RCC 7860 (cell line): Measurements from ENCODE around the gene FYN.
A peak's percentile ranks its signal among the peaks of the same experiment; 100 is the strongest.
"Not testable (repeated sequence)": the region's sequence is repeated elsewhere in the genome, so short reads cannot be mapped to it uniquely, and the experiment has no call there.

Experiments used
- DNase-seq: peaks from one replicate; pipeline ENCODE4 v3.0.0-alpha.2; 2015; ENCODE audit warnings: low spot score
- FAIRE-seq: peaks from 2 replicates; lab custom pipeline; 2012; peaks lifted over from hg19 to GRCh38; lab: Jason Lieb, UNC

Gene FYN

GRCh38 chr6:111646942-111647341 lies 226.3 kb downstream of the FYN start:
- no peak for DNase-seq
- no peak for FAIRE-seq

DNA sequence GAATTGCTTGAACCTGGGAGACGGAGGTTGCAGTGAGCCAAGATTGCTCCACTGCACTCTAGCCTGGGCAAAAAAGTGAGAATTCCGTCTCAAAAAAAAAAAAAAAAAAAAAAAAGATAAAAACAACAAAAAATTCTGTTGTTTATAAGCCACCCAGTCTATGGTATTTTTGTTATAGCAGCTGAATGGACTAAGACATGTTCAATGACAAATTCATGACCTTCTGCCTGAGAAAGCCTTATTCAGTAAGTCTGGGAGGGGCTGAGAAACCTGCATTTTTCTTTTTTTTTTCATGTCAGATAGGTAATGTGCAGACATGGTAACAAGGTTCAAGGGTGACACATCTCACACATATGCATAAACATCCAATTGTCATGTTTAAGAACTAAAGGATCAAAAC lies 227.2 kb downstream of the FYN start:
- DNase-seq (no peak), FAIRE-seq (no peak)

- DNase-seq, result no peak
These were observed 228.3 kb downstream of the FYN start for GRCh38 chr6:111644893-111645430.

DNA sequence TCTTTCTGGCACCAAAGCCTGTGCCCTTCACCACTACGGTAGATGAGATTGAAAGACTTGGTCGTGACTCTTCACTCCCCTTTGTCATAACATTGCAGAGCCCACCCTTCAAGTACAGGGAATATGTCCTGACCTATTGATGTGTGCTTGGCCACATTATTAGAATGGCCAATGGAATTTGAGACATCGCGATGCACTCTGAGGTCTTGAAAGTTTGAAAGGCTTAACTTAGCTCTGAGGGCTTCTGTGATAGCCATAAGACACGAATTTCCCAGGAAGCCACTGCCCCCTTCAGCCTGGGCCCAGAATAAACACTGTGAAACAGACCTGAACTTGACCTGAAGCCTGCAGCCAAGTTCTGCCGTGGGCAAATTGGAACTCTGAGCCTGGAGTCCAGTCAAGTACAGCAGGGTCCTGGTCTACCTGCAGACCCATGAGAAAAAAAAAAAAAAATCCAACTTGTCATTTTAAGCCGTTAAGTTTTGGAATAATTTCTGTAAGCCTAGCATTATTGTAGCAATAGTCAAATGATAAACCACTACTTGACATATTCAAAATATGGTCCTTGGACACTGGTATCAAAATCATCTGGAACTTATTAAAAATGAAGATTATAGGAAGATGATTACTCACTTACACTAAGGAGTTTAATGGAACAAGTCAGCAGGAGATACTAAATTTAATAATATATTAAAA lies 230.6 kb downstream of the FYN start:
- FAIRE-seq (no peak), DNase-seq (peak; percentile 52)

More at GRCh38 chr6:111644893-111645430, 228.3 kb downstream of the FYN start:
- FAIRE-seq, result no peak

GRCh38 chr6:111639266-111639665 lies 234.0 kb downstream of the FYN start:
- DNase-seq (no peak), FAIRE-seq (no peak)

- not testable (repeated sequence) for FAIRE-seq, DNase-seq
These were observed 238.3 kb downstream of the FYN start for GRCh38 chr6:111634981-111635380.

DNA sequence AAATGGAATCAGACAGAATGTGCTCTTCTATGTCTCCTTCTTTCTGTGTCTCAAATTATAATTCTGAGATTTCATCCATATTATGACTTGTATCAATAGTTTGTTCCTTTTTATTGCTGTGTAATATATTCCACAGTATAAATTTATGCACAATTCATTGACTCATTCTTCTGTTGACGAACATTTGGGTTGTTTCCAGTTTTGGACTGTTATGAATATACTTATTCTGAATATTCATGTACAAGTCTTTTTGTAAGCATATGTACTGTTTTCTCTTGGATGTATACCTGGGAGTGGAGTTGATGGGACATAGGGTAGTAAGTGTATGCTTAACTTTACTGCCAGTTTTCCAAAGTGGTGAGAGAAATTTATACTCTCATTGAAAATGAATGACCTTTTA lies 239.4 kb downstream of the FYN start:
- DNase-seq, result no peak
- no peak for FAIRE-seq

DNA sequence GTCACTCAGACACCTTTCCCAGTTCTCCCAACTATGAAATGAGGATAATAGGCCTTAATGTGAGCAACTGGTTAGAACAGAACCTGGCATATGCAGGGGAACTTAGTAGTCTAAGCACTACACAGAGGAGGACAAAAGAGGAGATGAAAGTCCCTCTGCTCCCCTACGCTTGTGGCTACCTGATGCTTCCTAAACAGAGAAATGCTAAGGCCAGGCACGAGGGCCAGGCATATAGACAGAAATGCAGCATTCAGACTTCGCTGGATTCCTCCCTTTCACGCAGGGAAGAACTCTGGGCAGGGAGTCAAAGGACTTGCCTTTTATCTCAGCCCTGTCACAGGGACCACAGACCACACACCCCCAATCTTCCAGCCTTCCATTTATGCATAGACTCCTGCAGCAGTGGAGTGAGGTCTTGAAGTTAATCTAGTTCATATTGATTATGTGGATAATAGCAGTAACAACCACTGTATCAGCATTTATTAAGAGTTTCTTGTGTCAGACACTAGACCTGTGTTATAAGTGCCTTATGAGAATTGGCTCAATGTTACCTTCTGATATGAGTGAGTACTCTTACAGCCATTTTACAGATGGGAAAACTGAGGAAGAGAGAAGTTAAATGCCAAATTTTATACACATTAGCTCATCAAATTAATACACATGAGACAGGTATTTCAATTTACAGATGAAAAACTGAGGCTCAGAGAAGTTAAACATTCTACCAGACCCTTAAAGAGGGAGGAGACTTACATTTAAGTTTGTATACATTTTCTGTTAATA lies 240.6 kb downstream of the FYN start:
- no peak for FAIRE-seq

DNA sequence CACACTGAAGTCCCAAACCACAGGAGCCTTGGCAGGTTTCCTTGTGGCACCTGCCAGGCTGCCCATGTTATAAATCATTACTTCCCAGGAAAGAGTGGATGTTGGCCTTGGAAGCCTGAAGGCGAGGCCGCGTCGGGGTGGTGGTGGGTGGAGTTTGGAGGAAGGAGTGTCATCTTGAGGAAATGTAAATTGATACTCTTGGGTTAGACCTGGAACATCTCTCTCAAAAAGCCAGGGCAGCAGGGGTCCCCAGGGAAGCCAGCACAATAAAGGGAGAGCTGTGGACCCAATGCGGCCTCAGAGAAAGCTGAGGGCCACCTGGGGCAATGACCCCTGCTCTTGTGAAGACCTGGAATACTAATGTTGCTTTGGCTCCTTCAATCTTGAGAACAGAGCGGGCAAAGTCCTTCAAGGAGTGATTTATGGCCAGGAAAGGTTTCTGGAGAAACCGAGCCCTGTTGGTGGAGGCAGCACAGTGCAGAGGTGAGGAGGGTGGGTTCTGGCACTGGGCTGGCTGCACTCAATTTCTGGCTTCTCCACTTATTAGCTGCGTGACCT lies 241.3 kb downstream of the FYN start:
- FAIRE-seq, result no peak
- no peak for DNase-seq

More for the DNA sequence above, 240.6 kb downstream of the FYN start:
- no peak for DNase-seq

GRCh38 chr6:111631018-111631417 lies 242.2 kb downstream of the FYN start:
- DNase-seq (no peak), FAIRE-seq (no peak)

DNA sequence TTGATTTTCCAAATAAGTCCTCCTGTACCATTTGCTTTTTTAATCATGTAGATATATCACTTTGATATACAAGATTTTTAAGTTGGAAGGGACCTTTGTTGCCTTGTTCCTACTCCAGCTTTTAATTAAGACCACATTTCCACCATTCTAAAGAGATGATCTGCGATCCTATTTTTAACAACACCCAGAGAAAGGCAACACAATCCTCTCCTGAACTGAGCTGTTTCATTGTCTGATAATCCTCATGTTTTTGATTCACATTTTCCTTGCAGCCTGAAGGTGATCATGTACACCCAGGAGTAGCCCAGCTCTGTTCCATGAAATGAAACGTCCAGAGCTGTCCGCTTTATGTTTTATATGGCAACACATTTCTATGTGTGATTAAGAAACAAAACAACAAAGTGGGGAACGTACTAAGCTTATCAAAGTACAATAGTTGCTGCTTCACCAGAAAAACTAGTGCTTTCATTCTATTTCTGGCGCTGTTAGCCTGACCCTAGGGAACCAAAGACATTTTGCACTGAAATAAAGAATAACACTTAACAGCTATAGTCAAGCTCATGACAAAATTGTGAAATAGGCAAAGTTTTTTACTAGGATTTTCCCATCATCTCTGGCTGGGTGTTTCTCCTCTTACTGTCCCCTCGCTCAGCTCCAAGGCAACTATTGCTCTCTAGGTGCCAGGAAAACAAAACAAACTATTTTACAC lies 245.0 kb downstream of the FYN start:
- no peak for DNase-seq
- FAIRE-seq, result no peak

DNA sequence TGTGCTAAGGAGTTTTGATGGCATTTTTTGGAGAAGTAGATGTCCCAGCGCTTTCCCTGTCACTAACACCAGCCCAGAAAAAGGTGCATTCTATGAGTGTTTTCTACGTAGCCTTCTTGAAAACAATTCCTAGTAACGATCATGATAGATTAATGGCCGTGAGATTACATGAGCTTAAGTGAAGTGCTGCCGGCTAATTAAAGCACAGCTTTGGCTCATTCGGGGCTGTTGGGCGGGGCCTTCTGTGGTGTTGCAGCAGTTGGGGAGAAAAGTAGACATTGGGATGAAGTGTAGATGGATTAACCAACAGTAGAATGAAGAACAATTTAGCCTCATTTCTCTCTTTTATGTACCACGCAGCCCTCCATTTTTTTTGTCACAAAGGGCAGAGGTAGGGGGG lies 246.8 kb downstream of the FYN start:
- no peak for FAIRE-seq
- no peak for DNase-seq

DNA sequence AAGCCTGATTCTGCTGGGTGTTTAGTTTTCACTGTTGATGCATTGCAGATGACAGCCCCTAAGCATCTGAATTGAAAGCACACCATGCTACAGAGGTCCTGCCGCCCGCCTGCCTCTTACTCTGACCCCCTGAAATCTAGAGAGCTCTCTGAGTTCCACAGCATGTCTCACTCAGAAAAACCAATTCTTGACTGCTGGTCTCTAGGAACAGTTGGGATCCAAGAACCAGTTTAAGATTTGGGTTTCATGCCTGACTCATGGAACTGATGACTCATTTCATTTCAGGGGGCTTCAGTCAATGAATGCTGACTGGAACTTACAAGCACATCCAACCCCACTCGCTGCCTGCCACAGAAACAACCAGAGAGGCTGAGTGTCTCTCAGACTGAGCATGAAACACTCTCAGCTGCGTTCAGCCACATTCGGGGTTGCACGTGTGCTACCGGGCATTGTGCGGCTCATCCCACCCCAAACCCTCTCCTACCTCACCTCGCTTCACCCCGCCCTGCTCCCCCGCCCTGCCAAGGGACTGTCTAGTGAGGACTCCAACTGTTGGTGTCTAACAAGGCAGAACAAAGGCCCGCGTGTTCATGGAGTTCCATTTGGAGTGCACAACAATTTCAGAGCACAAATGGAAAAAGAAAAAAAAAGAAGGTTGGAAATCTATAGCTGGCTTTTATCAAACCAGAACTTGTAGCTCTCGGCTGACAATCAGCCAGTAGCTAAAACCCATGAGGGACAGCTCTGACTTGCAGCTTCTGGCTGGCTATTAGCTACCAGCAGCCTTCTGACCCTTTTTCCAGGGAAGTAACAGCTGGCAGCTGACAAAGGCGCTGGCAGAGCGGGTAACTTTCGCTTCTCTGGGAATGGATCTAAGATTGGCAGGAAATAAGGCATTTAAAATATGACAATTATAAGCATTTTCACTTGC lies 247.5 kb downstream of the FYN start:
- DNase-seq (no peak), FAIRE-seq (no peak)

DNA sequence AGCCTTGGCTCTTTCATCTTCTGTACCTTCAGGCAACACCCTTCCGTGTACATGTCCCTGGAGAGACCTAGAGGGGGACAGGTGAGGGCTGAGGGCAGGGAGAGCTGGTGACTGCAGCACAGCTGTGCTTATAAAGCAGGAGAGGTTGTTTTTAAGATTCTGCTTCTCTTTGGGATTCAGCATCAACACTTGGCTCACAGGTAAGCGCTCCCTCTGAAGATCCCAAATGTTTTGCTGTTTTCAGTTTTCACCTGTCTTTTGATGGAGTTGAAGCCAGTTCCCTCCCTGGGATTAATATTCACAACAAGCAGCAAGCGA lies 248.2 kb downstream of the FYN start:
- DNase-seq (no peak), FAIRE-seq (no peak)

DNA sequence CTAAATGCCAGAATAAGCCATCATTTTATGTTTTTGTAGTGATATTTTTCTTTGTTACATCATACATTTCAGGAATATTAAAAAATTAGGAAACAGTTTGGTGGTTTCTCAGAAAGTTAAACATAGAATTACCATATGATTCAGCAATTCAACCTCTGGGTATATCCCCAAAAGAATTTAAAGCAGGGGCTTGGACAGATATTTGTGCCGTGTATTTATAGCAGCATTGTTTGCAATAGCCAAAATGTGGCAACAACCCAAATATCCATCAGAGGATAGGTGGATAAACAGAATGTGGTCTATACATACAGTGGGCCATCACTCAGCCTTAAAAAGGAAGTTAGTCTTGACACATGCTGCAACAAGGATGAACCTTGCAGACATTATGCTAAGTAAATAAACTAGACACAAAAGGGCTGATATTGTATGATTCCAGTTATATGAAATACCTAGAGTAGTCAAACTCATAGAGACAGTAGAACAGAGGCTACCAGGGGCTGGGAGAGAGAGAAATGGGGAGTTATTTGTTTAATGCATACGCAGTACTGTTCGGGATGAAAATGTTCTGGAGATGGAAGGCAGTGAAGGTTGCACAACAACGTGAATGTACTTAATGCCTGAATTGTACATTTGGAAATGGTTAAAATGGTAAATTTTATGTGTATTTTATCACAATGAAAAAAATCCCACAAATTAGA lies 248.7 kb downstream of the FYN start:
- FAIRE-seq, result no peak
- DNase-seq, result no peak

- FAIRE-seq, result no peak
These were observed 250.1 kb downstream of the FYN start for GRCh38 chr6:111623046-111623718.

GRCh38 chr6:111620169-111620568 lies 253.1 kb downstream of the FYN start:
- FAIRE-seq (no peak), DNase-seq (no peak)

More at GRCh38 chr6:111623046-111623718, 250.1 kb downstream of the FYN start:
- DNase-seq, result no peak

GRCh38 chr6:111618407-111618806 lies 254.8 kb downstream of the FYN start:
- DNase-seq (no peak), FAIRE-seq (no peak)

DNA sequence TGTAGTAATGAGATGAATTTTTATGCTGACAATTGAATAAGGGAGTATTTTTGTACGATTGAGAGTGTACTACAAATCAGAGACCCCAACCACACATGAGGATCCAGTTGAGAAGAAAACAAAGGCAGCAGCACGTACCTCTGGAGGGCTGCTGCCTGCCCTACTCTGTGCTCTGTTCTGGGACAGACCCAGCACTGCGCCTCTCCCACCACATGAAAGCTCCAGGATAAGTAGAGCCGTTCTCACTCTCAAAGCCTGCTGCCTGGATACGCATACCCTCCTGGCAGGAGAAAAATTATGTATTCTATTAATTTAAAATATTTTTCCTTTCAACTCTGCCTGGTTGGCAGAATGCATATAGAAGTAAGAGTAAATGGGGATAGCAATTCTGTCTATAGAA lies 256.1 kb downstream of the FYN start:
- FAIRE-seq, result no peak
- DNase-seq, result no peak
